ENCODE data around the gene THAP7. TPM values are rescaled to one million over a fixed set of nuclear protein-coding genes. Genes with fewer than 3 reads are reported as not detected.
A peak's percentile ranks its signal among the peaks of the same experiment; 100 is the strongest.

THAP7 gene
- total RNA-seq, 1 donor from 2014 or later, result 24.3 TPM

GRCh38 chr22:20960609-20961008 lies 41.3 kb downstream of the THAP7 start:
- ATAC-seq, result no peak

GRCh38 chr22:20959578-20960461 lies 42.1 kb downstream of the THAP7 start:
- intact Hi-C loops (cut with DNase I), result no loop called here
- TF ChIP-seq CTCF (IDR thresholded peaks at IDR 0.05), result no peak
- peaks cover 23% of the 10 kb centered on the region for H3K4me1 ChIP-seq
- H3K9me3 ChIP-seq, result no peaks in the 10 kb centered on the region
- H3K4me3 ChIP-seq, result no peak overlapping the region
- peaks cover 16% of the 10 kb centered on the region for H3K27me3 ChIP-seq (ENCODE audit: low read depth)
- DNase-seq (no peak), ATAC-seq (no peak)
- no peaks in the 10 kb centered on the region for H3K36me3 ChIP-seq
- H3K27ac ChIP-seq, result no peak overlapping the region

More at GRCh38 chr22:20960609-20961008, 41.3 kb downstream of the THAP7 start:
- intact Hi-C loops (cut with DNase I), result no loop called here
- Histone ChIP-seq H3K9me3 (no peaks in the 10 kb centered on the region), H3K4me1 (peaks cover 23% of the 10 kb centered on the region), H3K27ac (no peak overlapping the region), H3K36me3 (no peaks in the 10 kb centered on the region), H3K27me3 (ENCODE audit: low read depth) (peaks cover 20% of the 10 kb centered on the region), H3K4me3 (no peak overlapping the region)
- no peak for DNase-seq
- no peak for TF ChIP-seq CTCF (IDR thresholded peaks at IDR 0.05)

GRCh38 chr22:20957683-20958431 lies 44.1 kb downstream of the THAP7 start:
- Histone ChIP-seq H3K9me3 (no peaks in the 10 kb centered on the region), H3K4me3 (peak overlapping the region; percentile 83), H3K27ac (peak overlapping the region; percentile 72), H3K27me3 (ENCODE audit: low read depth) (no peaks in the 10 kb centered on the region), H3K36me3 (peaks cover 11% of the 10 kb centered on the region), H3K4me1 (peaks cover 16% of the 10 kb centered on the region)
- intact Hi-C loops (cut with DNase I), result no loop called here
- TF ChIP-seq CTCF (IDR thresholded peaks at IDR 0.05), result no peak
- DNase-seq (peak; percentile 69), ATAC-seq (peak; percentile 83 to 84)

- DNase-seq, result peak; percentile 67
- H3K9me3 ChIP-seq, result no peaks in the 10 kb centered on the region
- H3K4me1 ChIP-seq, result peaks cover 19% of the 10 kb centered on the region
- ATAC-seq, result peak; percentile 72 to 76
- H3K27ac ChIP-seq, result peak overlapping the region; percentile 72
- no peaks in the 10 kb centered on the region for H3K27me3 ChIP-seq (ENCODE audit: low read depth)
- intact Hi-C loops (cut with DNase I), result no loop called here
- H3K36me3 ChIP-seq, result peaks cover 17% of the 10 kb centered on the region
- peak overlapping the region; percentile 83 for H3K4me3 ChIP-seq
- no peak for TF ChIP-seq CTCF (IDR thresholded peaks at IDR 0.05)
These were observed 44.7 kb downstream of the THAP7 start for GRCh38 chr22:20957102-20957682.

GRCh38 chr22:20956258-20957101 lies 45.4 kb downstream of the THAP7 start:
- H3K4me3 ChIP-seq, result peak overlapping the region; percentile 83
- H3K36me3 ChIP-seq, result peaks cover 25% of the 10 kb centered on the region
- ATAC-seq, result peak; percentile 28 to 40
- no peak for TF ChIP-seq CTCF (IDR thresholded peaks at IDR 0.05)
- H3K9me3 ChIP-seq, result no peaks in the 10 kb centered on the region
- intact Hi-C loops (cut with DNase I), result no loop called here
- peak overlapping the region; percentile 72 for H3K27ac ChIP-seq
- H3K27me3 ChIP-seq (ENCODE audit: low read depth), result no peaks in the 10 kb centered on the region
- peaks cover 22% of the 10 kb centered on the region for H3K4me1 ChIP-seq
- no peak for DNase-seq

Measured in lower lobe of right lung (tissue), 2 donors.